Endothelial cell of umbilical vein (primary cell): ENCODE data around the gene C22orf23.

Experiments
- CTCF ChIP-seq, 2 donors: IDR thresholded peaks; 1 replicate in 1 of 2; 2 replicates in 1 of 2; pipeline ENCODE4 v1.5.1; 2011; ENCODE audit warnings: low read length in 2 of 2, mild to moderate bottlenecking in 2 of 2, moderate library complexity in 2 of 2, control low read depth in 1 of 2, inconsistent platforms in 1 of 2, low read depth in 1 of 2; ENCODE audit not compliant: insufficient read depth in 1 of 2; ENCODE audit errors: extremely low read depth in 1 of 2
- EZH2 ChIP-seq: IDR thresholded peaks from 2 replicates; pipeline ENCODE4 v1.6.1; 2012; ENCODE audit warnings: borderline replicate concordance, low read depth, mild to moderate bottlenecking, moderate library complexity, low read length, inconsistent platforms; ENCODE audit not compliant: severe bottlenecking
- GATA2 ChIP-seq: IDR thresholded peaks from 2 replicates; pipeline ENCODE4 v1.7.0; 2011; ENCODE audit warnings: low read depth, mild to moderate bottlenecking, moderate library complexity, mixed read lengths, low read length; ENCODE audit not compliant: insufficient read length, insufficient read depth
- JUN ChIP-seq: IDR thresholded peaks from 2 replicates; pipeline ENCODE4 v1.6.1; 2011; ENCODE audit warnings: borderline replicate concordance, low read depth; ENCODE audit not compliant: insufficient read length, insufficient read depth
- MAX ChIP-seq: IDR thresholded peaks from 2 replicates; pipeline ENCODE4 v1.6.1; 2011; ENCODE audit not compliant: insufficient read depth, insufficient read length
- MYC ChIP-seq: IDR thresholded peaks from one replicate; pipeline ENCODE4 v1.6.1; 2011; ENCODE audit warnings: mild to moderate bottlenecking, low read depth, low read length
- POLR2A ChIP-seq: IDR thresholded peaks from 2 replicates; pipeline ENCODE4 v1.6.1; 2012; ENCODE audit warnings: low read depth, mild to moderate bottlenecking, control low read depth, low read length
- POLR2AphosphoS5 ChIP-seq: IDR thresholded peaks from 2 replicates; pipeline ENCODE4 v1.6.1; 2012; ENCODE audit warnings: low read depth, mild to moderate bottlenecking, control low read depth, low read length, moderate library complexity; ENCODE audit not compliant: insufficient read depth

GRCh38 chr22:37924386-37925065 is 28.9 kb downstream of the C22orf23 start:
- TF ChIP-seq CTCF (IDR thresholded peaks at IDR 0.05; ENCODE audit: extremely low read depth in 1 of 2, insufficient read depth in 1 of 2, low read depth in 1 of 2, low read length in 2 of 2) (no peak), MYC (no peak), POLR2AphosphoS5 (no peak), JUN (no peak), MAX (no peak), POLR2A (no peak), EZH2 (no peak), GATA2 (no peak)
